GM19463 (cell line): Measurements from ENCODE around the gene ASCL2.
A peak's percentile ranks its signal among the peaks of the same experiment; 100 is the strongest.

Source experiments
- ATAC-seq: cut with Tn5 transposase; IDR thresholded peaks from one replicate; pipeline ENCODE4 v1.9.1; 2021; ENCODE audit warnings: mild to moderate bottlenecking, moderate library complexity; ENCODE audit not compliant: unreplicated experiment

ASCL2 gene

GRCh38 chr11:2309251-2310072 lies 39.1 kb upstream of the ASCL2 start:
- no peak for ATAC-seq

DNA sequence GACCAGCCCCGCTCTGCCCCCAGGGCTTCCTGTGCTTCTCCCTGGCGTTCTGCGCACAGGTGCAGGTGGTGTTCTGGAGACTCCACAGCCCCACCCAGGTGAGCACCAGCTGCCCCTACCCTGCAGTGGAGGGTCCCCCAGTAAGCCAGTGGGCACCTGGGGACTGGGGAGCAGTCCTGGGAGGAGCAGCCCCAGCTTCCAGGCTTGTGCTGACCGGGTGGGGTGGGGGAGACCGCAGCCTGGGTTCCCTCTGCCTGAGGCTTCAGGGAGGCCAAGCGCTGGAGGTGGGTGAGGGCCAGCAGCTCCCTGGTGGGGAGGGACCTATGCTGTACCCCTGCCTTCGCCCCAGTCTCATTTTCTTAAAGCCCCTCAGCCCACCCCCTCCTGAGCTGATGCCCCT lies 38.3 kb upstream of the ASCL2 start:
- ATAC-seq, result no peak

- ATAC-seq, result no peak
Observed at GRCh38 chr11:2307501-2308331, 37.3 kb upstream of the ASCL2 start.

DNA sequence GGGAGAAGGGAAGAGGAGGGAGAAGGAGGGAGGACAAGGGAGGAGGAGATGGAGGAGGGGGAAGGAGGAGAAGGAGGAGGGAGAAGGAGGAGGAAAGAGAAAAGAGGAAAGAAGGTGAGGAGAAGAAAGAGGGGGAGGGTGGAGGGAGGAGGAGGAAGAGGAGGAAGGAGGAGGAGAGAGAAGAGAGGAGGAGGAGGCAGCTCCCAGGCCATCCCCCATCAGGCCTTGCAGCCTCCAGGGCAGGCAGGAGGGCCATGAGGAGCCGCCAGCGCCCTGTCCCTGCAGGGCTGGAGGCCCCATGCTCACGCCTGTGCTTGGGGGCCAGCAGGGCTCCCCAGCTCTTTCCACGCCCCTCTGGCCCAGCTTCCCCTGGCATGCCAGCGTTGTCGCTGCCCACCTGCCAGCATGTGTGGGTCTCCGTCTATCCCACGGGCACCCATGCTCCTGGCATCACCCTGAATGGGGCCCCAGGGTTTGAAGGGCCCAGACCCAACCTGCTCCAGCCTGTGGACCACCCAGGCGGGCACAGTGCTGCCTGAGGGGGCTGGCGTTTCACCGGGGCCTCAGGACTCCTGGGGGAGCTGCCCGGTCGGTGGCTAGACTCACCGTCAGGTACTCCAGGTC lies 36.6 kb upstream of the ASCL2 start:
- no peak for ATAC-seq

- ATAC-seq, result no peak
Observed at GRCh38 chr11:2306452-2306823, 36.0 kb upstream of the ASCL2 start.

GRCh38 chr11:2305788-2306451 lies 35.5 kb upstream of the ASCL2 start:
- no peak for ATAC-seq

GRCh38 chr11:2305140-2305778 lies 34.9 kb upstream of the ASCL2 start:
- ATAC-seq, result no peak

DNA sequence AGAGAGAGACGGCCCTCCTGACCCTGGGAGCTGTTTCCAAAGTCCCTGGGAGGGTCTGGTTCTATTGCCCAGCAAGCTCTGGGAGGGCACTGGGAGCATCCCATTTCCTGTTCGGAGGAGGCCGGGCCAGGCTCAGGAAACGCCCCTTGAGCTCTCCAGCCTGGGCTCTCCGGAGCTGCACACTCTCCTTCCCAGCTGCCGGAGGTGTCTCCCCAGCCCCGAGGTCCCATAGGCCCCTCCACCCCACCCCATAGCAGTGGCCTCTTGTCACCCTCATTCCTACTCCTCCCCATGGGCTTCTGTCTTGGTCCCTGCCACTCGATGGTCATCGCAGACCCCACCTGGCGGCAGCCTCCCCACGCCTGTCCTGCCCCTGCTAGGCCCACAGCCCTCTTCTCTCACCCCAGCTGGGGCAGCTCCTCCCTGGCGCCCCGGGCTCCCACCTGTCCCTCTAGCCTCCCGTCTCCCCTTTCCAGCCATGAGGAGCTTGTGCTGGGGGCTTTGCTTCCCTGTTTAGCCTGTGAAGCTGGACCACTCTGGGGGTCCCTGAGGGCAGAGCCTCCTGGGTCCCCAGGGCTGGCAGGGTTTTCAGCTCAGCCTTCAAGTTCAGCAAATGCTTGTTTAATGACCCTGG lies 34.2 kb upstream of the ASCL2 start:
- no peak for ATAC-seq

DNA sequence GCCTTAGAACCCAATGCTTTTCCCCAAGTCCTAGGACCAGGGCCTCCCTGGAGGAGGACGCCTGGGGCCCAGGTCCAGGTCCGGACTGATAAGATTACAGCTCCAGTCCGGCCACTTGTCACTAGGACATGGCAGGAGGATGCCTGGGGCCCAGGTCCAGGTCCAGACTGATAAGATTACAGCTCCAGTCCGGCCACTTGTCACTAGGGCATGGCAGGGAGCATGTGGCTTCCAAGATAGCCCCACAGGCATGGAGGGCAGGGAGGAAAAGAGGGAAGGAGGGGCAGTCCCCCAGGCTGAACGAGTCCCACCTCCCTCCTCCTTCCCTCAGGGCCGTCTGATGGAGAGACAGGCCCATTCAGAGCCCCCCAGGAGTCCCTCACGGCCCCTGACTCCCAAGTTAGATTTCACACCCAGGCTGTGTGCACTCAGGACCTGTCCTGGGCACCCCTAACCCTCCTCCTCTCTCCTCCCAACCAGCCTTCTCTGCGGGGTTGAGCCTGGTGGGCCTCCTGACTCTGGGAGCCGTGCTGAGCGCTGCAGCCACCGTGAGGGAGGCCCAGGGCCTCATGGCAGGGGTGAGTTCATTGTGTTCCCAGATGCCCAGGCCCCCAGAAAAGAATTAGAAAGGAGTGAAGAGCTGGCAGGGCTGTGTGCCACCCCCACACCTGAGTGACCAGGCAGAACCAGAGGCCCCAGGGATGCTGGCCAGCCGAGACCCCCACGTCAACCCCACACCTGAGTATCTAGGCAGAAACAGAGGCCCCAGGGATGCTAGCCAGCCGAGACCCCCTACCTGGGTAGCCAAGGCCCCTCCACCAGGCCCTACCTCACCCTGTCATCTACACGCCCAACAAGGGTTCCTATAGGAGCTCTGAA lies 33.5 kb upstream of the ASCL2 start:
- no peak for ATAC-seq

DNA sequence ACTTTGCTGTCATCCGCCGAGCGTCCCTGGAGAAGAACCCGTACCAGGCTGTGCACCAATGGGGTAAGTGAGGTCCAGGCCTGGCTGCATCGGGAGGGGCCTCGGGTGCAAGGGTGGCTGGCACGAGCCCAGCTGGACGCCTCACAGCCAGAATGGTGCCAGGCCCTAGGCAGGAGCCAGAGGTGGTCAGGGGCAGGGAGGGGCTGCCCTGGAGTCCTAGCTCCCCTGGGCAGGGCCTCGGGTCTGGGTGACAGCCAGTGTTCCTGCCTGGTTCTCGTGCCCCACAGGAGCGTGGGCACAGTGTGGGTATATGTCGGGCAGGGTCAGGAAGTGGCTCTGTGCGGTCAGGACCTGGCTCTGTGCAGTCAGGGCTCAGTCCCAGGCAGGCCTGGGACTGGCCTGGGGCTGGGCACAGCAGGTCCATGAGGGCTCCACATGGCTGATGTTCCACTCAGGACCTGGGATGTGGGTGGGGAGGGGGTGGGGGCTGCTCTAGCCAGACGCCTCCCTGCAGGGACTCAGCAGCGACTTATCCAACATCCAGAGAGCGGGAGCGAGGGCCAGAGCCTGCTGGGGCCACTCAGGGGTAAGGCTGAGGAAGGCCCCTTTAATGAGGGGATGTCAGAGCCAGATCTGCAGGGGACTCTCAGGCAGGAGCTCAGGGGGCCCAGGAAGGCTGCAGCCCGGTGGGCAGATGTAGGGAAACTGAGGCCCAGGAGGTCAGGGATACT lies 32.7 kb upstream of the ASCL2 start:
- no peak for ATAC-seq

GRCh38 chr11:2302306-2302895 lies 32.0 kb upstream of the ASCL2 start:
- ATAC-seq, result peak; percentile 5

- ATAC-seq, result peak; percentile 79
Observed at GRCh38 chr11:2301631-2302305, 31.4 kb upstream of the ASCL2 start, which contains the start of the genes C11orf21 and TSPAN32. C11orf21 (minus strand) TSS chr11:2301918; CDS start chr11:2301808, 110 bp downstream. TSPAN32 (plus strand) TSS chr11:2302013; CDS start chr11:2302150, 137 bp downstream.

- ATAC-seq, result no peak
Observed at GRCh38 chr11:2300936-2301630, 30.7 kb upstream of the ASCL2 start.

DNA sequence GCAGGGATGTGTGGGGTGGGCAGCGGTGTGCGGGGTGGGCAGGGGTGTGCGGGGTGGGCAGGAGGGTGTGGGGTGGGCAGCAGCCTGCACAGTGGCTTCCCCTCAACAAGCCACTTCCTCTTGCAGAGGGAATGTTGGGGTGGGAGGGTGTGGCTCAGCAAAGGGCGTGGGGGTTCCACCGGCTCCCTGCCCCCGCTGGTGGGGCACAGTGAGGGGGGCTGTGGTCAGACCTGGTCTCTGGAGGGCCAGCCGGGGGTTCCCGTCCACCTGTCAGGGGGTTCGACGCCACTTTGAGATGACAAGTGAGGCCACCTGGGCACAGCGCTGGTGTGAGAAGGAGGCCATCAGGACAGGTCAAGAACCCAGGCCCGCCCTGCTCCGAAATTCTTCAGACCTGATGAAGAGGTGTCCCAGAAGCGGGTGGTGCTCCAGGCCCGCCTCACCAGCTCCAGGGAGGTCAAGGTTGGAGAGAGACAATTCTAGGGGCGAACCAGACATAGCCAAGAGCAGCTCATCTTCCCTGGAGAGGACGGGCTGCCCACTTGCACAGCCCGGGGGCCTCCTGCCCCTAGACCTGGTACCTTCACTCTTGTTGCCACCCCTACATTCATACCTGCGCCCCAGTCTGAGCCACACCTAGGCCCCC lies 30.0 kb upstream of the ASCL2 start:
- no peak for ATAC-seq

GRCh38 chr11:2299773-2300172 lies 29.4 kb upstream of the ASCL2 start:
- no peak for ATAC-seq
